ENCODE measurements around the gene P3H1.
"Not testable (repeated sequence)": the region's sequence is repeated elsewhere in the genome, so short reads cannot be mapped to it uniquely, and the experiment has no call there.

Gene P3H1, protein sequence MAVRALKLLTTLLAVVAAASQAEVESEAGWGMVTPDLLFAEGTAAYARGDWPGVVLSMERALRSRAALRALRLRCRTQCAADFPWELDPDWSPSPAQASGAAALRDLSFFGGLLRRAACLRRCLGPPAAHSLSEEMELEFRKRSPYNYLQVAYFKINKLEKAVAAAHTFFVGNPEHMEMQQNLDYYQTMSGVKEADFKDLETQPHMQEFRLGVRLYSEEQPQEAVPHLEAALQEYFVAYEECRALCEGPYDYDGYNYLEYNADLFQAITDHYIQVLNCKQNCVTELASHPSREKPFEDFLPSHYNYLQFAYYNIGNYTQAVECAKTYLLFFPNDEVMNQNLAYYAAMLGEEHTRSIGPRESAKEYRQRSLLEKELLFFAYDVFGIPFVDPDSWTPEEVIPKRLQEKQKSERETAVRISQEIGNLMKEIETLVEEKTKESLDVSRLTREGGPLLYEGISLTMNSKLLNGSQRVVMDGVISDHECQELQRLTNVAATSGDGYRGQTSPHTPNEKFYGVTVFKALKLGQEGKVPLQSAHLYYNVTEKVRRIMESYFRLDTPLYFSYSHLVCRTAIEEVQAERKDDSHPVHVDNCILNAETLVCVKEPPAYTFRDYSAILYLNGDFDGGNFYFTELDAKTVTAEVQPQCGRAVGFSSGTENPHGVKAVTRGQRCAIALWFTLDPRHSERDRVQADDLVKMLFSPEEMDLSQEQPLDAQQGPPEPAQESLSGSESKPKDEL

GRCh38 chr1:42766741-42767509, at the start of gene P3H1, which contains the start of gene C1orf50:
Gene P3H1 (minus strand): TSS chr1:42767028. CDS start chr1:42766971, 57 bp downstream.
Gene C1orf50 (plus strand): TSS chr1:42767249. CDS start chr1:42767312, 63 bp downstream.
- peak; percentile 95 for DNase-seq

DNA sequence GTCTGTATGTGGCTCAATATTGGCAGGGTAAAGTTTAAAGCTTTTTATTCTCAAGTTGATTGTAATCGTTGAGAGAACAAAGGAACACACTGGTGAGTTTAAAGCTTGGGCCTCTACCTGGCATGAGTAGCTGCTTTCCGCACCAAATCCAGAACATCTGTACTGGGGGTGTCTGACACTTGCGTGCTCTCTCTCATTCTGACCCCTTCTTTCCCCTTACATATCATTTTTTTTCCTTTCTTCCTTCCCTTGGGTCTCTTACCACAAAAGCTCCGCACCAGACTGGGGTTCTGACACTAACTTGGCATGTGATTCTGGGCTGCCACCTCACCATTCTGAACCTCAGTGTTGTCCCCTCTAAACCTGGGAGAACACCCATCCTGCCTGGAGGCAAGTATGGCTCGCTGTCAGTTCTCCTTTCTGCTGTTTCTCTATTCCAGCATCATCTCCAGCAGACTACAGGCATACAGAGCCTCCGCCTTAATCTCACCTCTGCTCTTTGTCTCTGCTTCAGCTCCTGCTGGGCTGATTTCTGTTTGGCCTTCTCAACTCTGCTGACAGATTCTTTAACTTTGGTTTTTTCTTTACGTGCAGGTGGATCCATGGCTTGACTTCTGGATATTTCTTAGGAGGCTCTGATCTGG, 49.2 kb upstream of the P3H1 start:
- DNase-seq, result no peak

DNA sequence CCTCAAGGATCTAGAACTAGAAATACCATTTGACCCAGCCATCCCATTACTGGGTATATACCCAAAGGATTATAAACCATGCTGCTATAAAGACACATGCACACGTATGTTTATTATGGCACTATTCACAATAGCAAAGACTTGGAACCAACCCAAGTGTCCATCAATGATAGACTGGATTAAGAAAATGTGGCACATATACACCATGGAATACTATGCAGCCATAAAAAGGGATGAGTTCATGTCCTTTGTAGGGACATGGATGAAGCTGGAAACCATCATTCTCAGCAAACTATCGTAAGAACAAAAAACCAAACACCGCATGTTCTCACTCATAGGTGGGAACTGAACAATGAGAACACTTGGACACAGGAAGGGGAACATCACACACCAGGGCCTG, 48.0 kb upstream of the P3H1 start:
- DNase-seq, result not testable (repeated sequence)

DNA sequence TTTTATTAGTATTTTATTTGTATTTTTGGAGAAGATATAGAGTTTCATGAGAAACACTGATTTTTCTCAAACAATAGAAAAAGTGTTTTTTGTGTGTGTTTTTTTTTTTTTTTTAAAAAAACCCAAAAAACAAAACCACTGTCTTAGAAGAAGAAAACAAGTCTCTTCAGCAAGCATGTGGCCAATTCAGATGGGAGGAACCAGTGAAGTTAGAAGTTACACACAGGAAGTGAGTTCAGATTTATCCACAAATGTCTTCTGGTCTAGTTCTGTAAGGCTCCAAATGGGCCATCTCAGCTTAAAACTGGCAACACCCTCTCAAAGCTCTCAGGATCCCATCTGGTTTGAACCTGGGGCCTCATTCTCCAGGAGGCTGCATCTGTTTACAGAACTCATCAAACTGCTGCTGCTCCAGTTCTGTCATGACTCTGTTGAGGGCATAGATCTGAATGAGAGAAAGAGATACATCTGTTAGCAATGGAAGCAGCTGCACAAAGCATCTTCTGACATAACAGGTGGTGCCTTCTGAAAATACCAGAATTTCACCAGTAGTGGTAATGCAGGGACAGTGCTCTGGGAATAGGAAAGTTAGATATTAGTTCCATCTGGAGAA, 40.3 kb upstream of the P3H1 start:
- DNase-seq, result no peak

- DNase-seq, result no peak
Measured at GRCh38 chr1:42806593-42806992, 39.8 kb upstream of the P3H1 start.

- DNase-seq, result no peak
Measured at GRCh38 chr1:42806171-42806570, 39.3 kb upstream of the P3H1 start.

DNA sequence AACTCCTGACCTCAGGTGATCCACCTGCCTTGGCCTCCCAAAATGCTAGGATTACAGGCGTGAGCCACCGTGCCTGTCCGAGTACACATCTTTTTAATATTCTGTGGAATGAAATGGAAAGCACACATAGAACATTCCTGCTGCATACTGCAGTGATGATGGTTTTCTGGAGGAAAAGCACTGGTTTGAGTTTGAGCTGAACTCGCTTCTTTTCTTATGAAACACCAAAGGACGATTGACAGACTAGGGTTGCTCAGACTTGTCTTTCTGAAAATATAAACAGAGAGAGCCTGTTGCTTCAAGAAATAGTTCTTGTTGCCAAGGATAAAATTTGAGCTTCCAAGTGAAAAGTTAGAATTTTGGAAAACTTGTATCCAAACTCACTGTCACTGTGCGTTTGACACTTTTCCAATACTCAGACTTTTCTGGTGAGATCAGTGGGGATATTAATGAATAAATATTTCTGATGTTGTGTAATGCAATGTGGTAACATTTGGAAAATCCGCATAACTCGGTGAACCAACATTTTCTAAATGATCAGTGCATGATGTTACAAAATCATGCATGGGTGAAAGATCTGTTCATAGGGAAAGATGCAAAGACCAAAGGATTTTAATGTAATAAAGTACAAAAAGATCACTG, 35.1 kb upstream of the P3H1 start:
- no peak for DNase-seq

GRCh38 chr1:42797979-42798378, 31.2 kb upstream of the P3H1 start:
- no peak for DNase-seq

GRCh38 chr1:42797414-42797813, 30.6 kb upstream of the P3H1 start:
- no peak for DNase-seq

DNA sequence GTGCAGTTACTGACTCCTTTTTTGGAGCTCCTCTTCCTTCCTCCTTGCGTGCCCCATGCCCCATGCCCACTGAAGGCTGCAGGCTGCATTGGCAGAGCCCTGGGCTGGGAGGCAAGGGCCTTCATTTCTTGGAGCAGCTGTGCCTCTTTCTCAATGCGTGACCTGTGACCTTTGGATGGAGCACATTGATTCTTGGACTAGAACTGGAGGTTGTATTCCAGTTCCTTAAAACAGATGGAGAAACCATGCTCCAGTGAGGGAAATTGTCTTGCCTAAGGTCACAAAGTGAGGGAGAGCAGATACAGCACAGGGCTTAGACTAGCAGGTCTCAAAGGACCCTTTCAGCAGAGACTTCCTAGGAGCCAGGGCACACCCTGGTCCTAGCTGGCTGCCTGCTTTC, 27.0 kb upstream of the P3H1 start:
- DNase-seq, result no peak

DNA sequence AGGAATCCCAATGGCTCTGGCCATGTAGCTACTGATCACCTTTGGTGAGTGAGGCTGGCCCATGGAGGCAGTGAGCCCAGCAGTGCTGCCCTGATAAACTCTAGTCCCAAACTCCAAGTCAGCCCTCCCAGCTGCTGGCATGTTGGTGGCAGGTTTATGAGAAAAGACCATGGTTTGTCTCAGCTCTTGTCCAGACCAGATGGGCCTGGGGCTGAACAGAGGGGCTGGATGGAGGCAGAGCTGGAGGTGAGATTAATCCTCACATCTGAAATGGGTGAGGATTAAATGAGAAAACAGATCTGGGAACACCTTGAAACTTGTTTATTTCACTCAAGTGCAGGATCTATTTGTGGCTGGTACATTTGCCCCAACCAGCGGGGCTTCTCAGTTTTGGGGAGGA, 21.2 kb upstream of the P3H1 start:
- DNase-seq, result no peak

DNA sequence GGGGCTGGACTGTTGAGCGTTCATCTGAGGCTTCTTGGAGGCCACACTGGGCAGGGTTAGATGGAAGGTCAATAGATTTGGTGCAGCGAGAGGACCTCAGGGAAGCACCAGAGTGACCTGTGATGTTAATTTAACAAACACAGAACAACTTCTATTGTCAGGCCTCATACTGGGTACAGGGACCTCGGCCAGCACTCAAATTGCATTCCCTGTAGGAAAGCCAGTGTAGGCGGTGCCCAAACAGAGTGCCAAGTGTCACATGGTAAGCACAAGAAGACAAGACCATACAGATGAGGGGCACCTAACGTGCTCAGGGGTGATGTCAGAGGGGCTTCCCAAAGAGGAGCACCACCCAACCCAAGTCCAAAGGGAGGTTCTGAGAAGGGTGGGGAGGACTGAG, 19.3 kb upstream of the P3H1 start:
- no peak for DNase-seq

DNA sequence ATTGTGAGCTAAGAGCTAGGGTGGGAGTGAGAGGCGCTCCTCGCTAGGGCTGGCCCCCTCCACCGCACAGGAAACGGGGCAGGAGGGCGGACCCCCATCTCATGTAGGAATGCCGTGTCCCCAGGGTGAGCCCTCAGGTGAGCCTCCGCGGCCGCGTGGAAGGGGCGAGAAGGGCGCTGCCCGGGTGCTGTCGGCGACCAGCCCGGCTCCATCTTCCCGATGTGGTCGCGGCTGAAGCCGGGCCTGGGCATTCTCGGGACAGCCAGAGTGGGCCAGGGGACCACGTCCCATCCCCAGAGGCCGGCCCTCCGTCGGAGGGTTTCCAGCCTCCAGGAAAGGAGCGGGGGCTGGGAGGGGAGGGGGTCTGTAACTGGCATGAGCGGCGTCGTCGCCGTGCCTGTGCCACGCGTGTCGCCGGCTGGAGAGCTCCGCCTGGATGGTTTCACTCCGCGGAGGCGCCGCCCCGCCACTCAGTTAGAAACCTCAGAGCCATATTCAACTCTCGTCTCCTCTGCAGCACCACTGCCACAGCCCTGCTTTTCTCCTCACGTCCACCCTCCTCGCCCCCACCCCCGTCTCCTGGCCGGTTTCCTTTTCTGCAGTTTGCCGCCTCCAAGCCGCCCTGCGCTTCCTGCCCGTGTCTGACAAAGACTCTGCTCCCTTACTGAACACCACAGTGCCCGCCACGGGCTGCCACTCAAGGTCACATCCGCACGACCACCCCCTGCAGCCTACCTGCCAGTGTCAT, 18.3 kb upstream of the P3H1 start, which contains the start of gene TMEM269:
Gene TMEM269, plus strand, starts transcription at position 46 of the 748 bp plus-strand sequence. CDS start 4,903 bp downstream, outside the sequence.
- no peak for DNase-seq

GRCh38 chr1:42784547-42784945, 17.7 kb upstream of the P3H1 start:
- no peak for DNase-seq

GRCh38 chr1:42783092-42783491, 16.3 kb upstream of the P3H1 start:
- no peak for DNase-seq

DNA sequence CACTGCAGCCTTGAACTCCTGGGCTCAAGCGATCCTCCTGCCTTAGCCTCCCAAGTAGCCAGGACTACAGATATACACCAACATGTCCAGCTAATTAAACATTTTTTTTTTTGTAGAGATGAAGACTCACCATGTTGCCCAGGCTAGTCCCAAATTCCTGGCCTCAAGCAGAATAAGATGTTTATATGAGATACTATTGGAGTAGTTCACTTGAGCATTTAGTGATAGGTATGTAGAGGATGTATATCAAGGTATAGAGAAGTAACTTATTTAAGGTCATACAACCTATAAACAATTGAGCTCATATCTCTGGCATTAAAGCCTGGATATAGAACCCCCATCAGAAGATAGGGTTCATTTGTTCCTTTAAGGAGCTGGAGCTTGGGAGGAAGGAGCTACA, 13.3 kb upstream of the P3H1 start:
- DNase-seq, result no peak

- no peak for DNase-seq
Measured at GRCh38 chr1:42779725-42780124, 12.9 kb upstream of the P3H1 start.

DNA sequence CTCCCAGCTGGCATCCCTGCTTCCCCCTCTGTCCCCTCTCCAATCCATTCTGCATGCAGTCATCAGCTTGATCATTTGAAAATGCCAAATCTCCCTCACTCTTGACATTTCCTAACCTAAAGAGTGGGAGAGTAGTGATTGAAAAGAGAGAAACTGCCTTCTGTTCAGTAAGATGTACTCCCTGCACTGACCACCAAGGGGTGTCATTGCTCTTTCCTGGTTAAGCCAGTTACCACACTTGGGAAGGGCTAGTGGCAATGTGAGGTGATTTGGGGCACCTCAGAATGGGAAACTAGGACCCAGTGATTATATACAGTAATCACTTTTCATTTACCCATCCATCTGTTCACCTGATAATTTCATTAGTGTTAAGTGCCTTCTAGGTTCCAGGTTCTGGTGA, 11.0 kb upstream of the P3H1 start:
- DNase-seq, result no peak

DNA sequence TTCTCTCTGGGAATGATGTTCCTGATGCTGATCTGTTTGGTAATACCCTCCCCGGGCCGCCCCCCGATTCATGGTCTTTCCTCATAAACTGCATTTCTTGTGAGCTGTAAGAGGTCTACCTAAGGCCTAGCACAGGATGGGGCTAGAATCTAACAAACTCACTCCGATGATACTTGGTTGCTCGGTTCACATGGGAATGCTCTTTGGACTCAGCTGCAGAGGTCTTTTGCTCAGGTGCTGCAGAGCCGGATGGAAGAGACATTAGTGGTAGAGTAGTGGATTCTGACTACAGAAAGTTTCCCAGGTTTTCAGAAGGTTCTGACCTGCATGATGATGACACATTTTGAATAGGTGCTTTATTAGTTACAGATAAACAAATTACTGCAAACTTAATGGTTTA, 9.7 kb upstream of the P3H1 start:
- no peak for DNase-seq

DNA sequence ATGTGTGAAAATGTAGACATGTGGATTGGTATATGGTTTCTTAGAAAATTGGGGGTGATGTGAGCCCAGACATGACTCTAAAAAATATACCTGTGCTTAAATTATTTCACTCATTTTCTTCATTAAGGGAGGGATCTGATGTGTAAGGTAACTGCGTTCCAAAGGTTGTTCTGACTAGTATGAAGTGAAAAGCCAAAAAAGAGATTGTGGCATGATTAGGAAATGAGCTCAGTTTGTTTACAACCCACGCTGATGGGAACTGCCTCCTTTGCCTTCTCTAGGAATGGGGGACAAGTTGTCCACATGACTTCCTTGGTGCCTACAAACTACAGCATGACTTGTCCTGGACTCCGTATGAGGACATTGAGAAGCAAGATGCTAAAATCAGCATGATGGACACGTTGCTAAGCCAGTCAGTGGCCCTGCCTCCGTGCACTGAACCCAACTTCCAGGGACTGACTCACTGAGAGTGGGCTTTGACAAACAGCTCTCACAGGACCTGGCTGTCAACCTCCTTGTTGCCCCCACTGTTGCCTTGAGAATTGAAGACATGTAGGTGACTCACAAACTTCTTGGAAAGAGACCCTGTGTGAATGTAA, 8.2 kb upstream of the P3H1 start:
- no peak for DNase-seq

DNA sequence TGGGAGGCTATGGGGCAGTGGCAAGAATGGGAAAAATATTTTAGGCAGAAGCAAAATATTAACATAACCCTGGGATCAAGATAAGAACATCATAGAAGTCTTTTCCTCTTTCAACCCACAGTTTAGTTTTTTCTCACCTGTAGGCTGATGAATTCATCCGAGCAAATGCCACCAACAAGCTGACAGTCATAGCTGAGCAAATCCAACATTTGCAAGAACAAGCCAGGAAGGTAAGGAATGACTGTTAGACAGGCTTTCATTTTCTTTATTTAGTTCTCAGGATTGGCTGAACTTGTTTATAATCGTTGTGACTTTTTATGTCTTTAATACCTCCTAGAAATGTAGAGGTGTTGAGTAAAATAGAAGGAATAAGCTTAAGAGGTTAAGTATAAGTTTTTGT, 6.6 kb upstream of the P3H1 start:
- no peak for DNase-seq
